NB4 (cell line): ENCODE measurements around the gene CEACAM21.

Source experiments
- MYC ChIP-seq: IDR thresholded peaks from 2 replicates; pipeline ENCODE4 v1.6.1; 2011; ENCODE audit warnings: low read depth, low read length
- POLR2A ChIP-seq: IDR thresholded peaks from 2 replicates; pipeline ENCODE4 v1.6.1; 2011; ENCODE audit warnings: mild to moderate bottlenecking; ENCODE audit not compliant: insufficient read length; ENCODE audit errors: extremely low read depth
- TF ChIP-seq, protein P1 (sequence below): IDR thresholded peaks from one replicate; pipeline ENCODE4 v1.5.1; 2012; ENCODE audit warnings: low read depth, low read length

DNA sequence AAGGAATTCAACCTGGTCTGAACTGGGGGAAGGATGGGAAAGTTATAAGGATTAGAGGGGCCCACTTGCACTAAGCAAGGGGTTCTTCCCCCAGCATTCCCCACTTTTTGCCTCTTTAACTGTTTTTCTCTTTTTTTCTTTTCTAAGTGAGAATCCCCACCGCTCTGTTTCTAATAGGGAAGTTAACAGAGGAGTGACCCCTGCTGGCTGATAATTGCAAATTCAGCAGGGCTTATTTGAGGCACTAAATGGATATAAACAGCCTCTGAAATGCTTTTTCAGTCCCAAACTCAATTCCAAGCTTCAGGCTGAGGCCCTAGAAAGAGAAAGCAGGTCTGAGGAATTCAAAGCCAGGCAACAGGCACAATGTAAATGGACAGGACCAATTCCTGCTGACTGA, 38.2 kb upstream of the CEACAM21 start:
- TF ChIP-seq, protein P1, sequence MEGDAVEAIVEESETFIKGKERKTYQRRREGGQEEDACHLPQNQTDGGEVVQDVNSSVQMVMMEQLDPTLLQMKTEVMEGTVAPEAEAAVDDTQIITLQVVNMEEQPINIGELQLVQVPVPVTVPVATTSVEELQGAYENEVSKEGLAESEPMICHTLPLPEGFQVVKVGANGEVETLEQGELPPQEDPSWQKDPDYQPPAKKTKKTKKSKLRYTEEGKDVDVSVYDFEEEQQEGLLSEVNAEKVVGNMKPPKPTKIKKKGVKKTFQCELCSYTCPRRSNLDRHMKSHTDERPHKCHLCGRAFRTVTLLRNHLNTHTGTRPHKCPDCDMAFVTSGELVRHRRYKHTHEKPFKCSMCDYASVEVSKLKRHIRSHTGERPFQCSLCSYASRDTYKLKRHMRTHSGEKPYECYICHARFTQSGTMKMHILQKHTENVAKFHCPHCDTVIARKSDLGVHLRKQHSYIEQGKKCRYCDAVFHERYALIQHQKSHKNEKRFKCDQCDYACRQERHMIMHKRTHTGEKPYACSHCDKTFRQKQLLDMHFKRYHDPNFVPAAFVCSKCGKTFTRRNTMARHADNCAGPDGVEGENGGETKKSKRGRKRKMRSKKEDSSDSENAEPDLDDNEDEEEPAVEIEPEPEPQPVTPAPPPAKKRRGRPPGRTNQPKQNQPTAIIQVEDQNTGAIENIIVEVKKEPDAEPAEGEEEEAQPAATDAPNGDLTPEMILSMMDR, result no peak
- TF ChIP-seq MYC, result no peak
- no peak for TF ChIP-seq POLR2A
